ENCODE measurements around the gene THAP4.
"Not testable (repeated sequence)": the region's sequence is repeated elsewhere in the genome, so short reads cannot be mapped to it uniquely, and the experiment has no call there.

Gene THAP4

GRCh38 chr2:241662731-241663130 lies 25.8 kb upstream of the THAP4 start:
- not testable (repeated sequence) for DNase-seq

DNA sequence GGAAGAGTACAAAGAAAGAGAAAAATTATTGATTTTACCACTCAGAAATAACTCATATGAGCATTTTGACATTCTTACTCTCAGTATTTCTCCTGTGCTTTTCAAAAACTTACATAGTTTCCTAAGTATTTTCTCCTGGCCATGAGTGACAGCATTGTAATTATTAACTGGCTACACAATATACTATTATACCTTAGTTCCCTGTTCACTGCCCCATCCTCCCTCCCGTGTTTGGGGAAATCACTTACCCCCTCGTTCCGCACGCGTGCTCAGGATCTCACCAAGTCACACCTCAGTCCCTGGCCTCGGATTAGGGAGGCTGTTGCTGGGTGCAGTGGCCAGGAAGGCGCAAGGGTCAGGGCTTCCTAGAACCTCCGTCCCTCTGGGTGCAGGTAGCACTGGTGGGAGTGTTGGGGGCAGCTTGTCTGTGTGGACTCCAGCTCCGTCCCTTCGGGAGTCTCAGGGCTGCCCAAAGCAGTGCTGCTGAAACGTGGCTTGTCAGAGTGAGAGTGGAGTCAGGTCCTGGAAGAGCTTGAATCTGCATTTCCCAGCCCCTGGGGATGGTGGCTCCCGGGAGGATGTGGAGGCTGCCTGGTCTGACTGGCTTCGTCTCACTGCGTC lies 23.7 kb upstream of the THAP4 start:
- DNase-seq: no peak

DNA sequence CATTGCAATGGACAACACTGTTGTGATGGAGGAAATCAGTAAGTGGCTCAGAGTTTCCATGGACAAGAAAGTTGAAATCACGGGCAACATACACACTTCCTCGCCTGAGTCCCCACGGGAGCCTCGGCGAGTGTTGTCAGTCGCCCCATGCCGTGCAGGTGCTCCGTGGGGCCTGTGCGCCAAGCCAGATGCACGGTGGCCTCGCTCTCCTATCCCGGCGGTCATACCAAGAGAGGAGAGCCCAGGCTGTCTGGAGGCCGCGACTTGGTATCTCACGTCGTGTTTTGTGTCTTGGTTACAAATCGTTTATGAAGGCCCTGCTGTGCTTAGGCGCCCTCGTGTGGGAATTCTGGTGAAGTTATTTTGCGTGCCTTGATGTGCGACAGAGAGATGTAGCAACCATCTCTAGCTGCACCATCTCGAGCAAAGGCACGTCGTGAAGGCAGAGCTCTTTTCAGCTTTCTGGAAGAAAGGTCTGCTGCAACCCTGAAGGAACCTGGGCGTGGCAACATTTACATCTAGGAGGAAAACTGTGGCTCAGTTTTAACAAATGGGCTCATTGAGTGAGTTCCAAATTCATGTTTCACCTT lies 22.3 kb upstream of the THAP4 start:
- DNase-seq: peak in 1 of 4 experiments; percentile 19

- no peak for DNase-seq
These were observed 21.3 kb upstream of the THAP4 start for GRCh38 chr2:241658296-241658695.

DNA sequence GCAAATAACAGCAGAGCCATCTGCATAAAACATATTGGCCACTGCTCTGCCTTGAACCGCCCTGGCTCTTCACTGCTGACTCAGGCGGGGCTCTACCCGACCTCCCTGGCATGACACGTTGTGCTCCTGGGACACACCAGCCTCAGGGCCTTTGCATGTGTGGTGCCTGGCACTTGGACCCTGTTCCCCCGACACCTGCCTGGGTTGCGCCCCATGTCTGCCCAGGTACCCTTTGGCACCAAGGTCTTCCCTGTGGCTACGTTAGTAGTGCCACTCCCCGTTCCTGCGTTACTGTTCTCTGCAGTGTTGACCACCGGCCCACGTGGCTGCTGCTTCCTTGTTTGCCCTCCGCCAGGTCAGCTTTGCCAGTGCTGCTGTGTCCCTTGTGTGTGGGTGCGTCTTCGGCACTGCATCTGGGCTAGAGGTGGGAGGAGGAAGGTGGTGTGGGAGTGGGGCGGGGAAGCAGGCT lies 20.9 kb upstream of the THAP4 start:
- no peak for DNase-seq

DNA sequence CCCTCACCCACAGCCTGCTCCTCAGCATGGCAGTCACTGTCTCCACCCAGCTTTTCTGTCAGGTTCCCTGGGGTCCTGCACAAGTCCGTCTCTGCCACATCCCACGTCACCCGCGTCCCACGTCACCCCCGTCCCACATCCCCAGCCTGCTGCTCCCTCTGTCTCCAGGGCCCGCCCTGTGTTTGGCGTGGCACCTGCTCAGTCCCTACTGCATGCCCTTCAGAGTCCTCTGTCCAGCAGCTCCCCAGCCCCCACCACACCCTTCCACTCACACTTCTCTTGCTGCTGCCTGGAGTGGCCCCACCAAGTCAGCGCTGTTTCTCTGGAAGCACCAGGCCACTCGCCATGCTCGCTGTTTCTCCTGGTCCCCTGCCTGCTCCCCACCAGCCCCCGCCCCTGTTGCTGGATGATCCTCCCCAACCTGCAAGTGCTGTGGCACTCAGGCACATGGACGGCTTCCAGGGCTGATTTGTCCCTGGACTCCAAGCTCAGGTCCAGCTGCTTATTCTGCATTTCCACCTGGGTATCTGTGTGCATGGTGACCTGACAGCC lies 19.3 kb upstream of the THAP4 start:
- no peak for DNase-seq

DNA sequence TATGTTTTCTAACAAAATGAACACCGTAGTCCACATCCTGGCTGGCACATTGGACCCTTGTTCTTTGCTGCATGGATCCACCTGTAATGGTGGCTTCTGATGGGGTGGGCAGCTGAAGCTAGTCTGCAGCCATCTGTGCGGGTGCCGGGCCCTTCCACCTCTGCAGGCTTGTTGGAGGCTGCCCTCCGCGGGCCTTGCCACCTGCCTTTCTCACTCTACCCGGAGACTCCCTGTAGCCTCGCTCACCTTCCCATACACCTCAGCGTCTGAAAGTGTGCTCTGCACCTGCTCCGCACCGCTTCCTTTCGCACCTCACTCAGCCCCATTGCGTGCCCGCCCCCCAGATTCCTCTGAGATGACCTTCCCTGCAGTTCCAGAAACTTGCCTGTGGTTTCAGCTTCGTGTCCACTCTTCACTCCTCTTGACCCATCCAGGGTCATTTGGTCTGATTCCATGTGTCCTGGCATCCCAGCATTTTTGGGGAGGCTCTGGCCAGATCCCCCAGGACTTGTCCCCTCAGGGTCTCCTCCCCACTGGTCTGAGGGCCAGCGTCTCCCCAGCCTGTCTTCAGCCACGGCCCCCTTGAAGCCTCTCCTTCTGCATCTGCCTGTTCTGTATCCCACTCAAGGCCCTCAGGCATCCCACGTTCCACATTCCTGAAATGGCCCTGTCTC lies 18.7 kb upstream of the THAP4 start:
- DNase-seq: no peak

- DNase-seq: no peak
These were observed 17.6 kb upstream of the THAP4 start for GRCh38 chr2:241654551-241654950.

- DNase-seq: no peak
These were observed 16.3 kb upstream of the THAP4 start for GRCh38 chr2:241653210-241653750.

GRCh38 chr2:241652722-241653121 lies 15.8 kb upstream of the THAP4 start:
- DNase-seq: no peak

- no peak for DNase-seq
These were observed 15.2 kb upstream of the THAP4 start for GRCh38 chr2:241652142-241652541.

GRCh38 chr2:241649927-241650326 lies 13.0 kb upstream of the THAP4 start:
- DNase-seq: no peak

GRCh38 chr2:241649404-241649803 lies 12.4 kb upstream of the THAP4 start:
- no peak for DNase-seq

DNA sequence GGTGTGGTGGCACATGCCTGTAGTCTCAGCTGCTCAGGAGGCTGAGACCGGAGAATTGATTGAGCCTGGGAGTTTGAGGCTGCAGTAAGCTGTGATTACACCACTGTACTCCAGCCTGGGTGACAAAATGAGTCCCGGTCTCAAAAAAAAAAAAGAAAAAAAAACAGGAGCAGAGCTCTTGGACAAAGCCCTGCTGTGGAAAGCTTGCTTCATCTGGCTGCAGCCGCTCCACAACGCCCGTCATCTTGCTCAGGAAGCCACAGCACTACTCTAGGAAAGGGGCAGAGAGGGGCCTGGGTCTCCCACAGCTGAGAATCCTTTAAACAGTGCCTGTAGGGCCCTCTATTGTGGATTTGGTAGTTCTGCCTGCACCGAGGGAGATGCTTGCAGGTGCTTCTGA lies 11.5 kb upstream of the THAP4 start:
- DNase-seq: no peak

- DNase-seq: no peak
These were observed 9.1 kb upstream of the THAP4 start for GRCh38 chr2:241645915-241646645.

- no peak for DNase-seq
These were observed 8.3 kb upstream of the THAP4 start for GRCh38 chr2:241645056-241645914.

GRCh38 chr2:241641631-241642030 lies 4.7 kb upstream of the THAP4 start:
- no peak for DNase-seq

GRCh38 chr2:241640165-241640795 lies 3.3 kb upstream of the THAP4 start:
- no peak for DNase-seq

GRCh38 chr2:241639385-241639784 lies 2.4 kb upstream of the THAP4 start:
- DNase-seq: no peak

- no peak for DNase-seq
These were observed 2.0 kb upstream of the THAP4 start for GRCh38 chr2:241638940-241639339.
